Measurements from ENCODE around the gene RNASE13. TPM values are rescaled to one million over a fixed set of nuclear protein-coding genes. Genes with fewer than 3 reads are reported as not detected.
A peak's percentile ranks its signal among the peaks of the same experiment; 100 is the strongest.

The RNASE13 gene
- total RNA-seq, 1 donor from 2014 or later: not detected

DNA sequence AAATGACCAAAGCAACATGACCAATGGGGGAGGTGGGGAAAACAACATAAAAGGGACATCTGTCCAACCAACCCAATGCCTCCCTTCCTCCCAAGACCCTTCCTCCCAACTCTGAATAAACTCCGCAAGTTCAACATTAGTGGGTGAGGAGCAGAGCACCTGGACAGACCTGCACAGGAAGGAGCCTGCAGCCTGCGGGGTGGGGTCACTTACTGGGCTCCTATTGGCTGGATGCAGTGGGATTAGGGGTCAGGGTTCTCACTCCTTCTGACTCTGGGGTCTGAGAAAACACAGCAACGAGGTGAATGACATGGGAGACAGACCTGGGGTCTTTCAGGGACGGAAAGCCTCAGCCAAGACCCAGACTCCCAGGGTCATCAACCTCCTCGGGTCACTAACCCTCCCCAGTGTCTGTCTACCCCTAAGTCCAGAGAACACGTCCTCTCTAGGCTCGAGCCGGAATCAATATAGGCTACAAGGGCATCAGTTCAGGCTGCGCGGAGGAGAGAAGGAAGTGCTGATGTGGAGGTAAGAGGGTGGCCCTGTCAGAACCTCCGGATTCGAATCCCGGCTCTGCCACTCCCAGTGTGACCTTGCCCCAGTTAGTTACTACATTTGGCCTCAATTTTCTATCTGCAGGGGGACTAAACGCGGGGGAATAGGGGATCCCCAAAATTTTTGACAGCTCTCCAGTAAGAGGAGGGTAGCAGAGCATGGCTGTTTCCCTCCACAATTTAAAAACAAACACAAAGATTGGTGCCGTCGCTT, 10.6 kb downstream of the RNASE13 start:
- H3K4me3 Mint-ChIP-seq (ENCODE audit: unreplicated experiment): peak overlapping the region; percentile 88
- peak overlapping the region; percentile 74 for H3K27ac Mint-ChIP-seq (ENCODE audit: unreplicated experiment)
- H3K27me3 Mint-ChIP-seq (ENCODE audit: unreplicated experiment): peaks cover 10% of the 10 kb centered on the region

DNA sequence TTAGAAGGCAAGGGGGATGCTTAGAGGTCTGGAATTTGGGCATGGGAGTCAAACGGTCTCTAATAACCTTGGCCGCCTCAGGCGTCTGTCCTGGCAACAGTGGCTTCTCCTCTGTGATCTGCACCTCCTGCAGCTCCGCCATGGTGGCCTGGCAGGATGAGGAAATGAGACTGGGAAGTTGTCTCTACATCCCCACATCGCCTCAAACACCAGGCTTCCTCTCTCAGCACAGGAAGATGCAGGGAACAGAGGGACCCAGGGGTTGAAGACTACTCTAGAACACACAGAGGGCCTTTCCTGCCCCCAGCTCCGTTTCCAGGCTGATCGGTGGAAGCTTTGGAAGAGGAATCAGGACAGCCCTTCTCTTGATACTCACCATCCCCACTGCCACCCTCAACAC, 11.4 kb downstream of the RNASE13 start:
- Mint-ChIP-seq H3K4me3 (ENCODE audit: unreplicated experiment) (peak overlapping the region; percentile 45), H3K36me3 (ENCODE audit: low read depth, unreplicated experiment) (peaks cover 18% of the 10 kb centered on the region), H3K27ac (ENCODE audit: unreplicated experiment) (peak overlapping the region; percentile 74), H3K4me1 (ENCODE audit: unreplicated experiment) (peaks cover 32% of the 10 kb centered on the region), H3K9me3 (ENCODE audit: unreplicated experiment) (no peaks in the 10 kb centered on the region), H3K27me3 (ENCODE audit: unreplicated experiment) (peaks cover 8% of the 10 kb centered on the region)
- DNase-seq (ENCODE audit: low spot score): peak; percentile 21
- TF ChIP-seq, protein P1, sequence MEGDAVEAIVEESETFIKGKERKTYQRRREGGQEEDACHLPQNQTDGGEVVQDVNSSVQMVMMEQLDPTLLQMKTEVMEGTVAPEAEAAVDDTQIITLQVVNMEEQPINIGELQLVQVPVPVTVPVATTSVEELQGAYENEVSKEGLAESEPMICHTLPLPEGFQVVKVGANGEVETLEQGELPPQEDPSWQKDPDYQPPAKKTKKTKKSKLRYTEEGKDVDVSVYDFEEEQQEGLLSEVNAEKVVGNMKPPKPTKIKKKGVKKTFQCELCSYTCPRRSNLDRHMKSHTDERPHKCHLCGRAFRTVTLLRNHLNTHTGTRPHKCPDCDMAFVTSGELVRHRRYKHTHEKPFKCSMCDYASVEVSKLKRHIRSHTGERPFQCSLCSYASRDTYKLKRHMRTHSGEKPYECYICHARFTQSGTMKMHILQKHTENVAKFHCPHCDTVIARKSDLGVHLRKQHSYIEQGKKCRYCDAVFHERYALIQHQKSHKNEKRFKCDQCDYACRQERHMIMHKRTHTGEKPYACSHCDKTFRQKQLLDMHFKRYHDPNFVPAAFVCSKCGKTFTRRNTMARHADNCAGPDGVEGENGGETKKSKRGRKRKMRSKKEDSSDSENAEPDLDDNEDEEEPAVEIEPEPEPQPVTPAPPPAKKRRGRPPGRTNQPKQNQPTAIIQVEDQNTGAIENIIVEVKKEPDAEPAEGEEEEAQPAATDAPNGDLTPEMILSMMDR (IDR thresholded peaks at IDR 0.05; ENCODE audit: unreplicated experiment): no peak

More for the DNA sequence above, 10.6 kb downstream of the RNASE13 start:
- H3K36me3 Mint-ChIP-seq (ENCODE audit: low read depth, unreplicated experiment): peaks cover 18% of the 10 kb centered on the region
- no peak for DNase-seq (ENCODE audit: low spot score)
- peaks cover 32% of the 10 kb centered on the region for H3K4me1 Mint-ChIP-seq (ENCODE audit: unreplicated experiment)
- TF ChIP-seq, protein P1 (IDR thresholded peaks at IDR 0.05; ENCODE audit: unreplicated experiment): no peak
- H3K9me3 Mint-ChIP-seq (ENCODE audit: unreplicated experiment): no peaks in the 10 kb centered on the region

DNA sequence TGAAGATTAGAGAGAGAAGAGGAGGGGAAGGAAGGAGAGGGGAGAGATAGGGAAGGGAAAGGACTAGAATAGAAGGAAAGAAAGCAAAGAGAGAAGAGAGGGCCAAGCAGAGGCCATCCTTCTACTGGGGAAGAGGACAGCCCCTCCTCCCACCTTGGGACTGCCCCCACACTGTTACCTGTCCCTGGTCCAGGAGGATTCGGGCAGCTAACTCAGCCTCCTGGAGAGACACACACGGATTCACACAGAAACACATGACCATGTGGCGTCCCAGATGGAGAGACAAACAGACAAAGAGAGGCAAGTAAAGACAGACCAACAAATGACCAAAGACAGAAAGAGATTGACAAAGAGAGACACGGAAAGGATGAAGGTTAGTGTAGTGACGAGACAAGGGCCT, 11.9 kb downstream of the RNASE13 start:
- Mint-ChIP-seq H3K27ac (ENCODE audit: unreplicated experiment) (peak overlapping the region; percentile 38), H3K27me3 (ENCODE audit: unreplicated experiment) (peaks cover 8% of the 10 kb centered on the region)

DNA sequence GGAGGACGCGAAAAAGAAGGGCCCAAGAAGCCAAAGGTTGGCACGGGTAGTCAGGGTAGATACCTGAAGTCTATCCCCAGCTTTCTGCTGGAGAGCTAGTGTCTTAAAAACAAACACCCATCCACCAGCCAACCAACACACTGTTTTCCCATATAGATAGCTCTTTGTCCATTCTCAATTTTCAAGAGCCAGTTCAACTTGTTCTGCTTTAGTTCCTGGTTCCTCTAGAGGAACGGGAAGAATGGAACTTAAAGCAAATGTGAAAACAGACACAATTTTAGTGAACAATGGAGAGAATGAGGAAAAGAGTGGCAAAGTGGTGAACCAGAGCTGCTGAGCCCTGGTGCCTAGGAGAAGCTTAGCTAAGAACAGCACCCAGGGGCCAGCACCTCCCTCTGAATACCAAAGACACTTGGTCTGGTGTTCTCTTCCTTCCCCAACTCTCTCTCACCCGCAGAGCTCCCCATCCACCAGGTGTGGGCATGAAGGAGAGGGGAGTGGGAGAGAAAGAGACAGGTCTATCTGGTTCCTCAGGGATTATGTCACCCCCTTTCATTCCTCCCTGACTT, 13.5 kb downstream of the RNASE13 start:
- no peaks in the 10 kb centered on the region for H3K9me3 Mint-ChIP-seq (ENCODE audit: unreplicated experiment)
- H3K36me3 Mint-ChIP-seq (ENCODE audit: low read depth, unreplicated experiment): peaks cover 29% of the 10 kb centered on the region
- TF ChIP-seq, protein P1 (IDR thresholded peaks at IDR 0.05; ENCODE audit: unreplicated experiment): no peak
- H3K4me3 Mint-ChIP-seq (ENCODE audit: unreplicated experiment): peak overlapping the region; percentile 39
- peaks cover 30% of the 10 kb centered on the region for H3K4me1 Mint-ChIP-seq (ENCODE audit: unreplicated experiment)
- no peak overlapping the region for H3K27ac Mint-ChIP-seq (ENCODE audit: unreplicated experiment)
- peaks cover 1% of the 10 kb centered on the region for H3K27me3 Mint-ChIP-seq (ENCODE audit: unreplicated experiment)
- no peak for DNase-seq (ENCODE audit: low spot score)

More for the DNA sequence above, 11.9 kb downstream of the RNASE13 start:
- Mint-ChIP-seq H3K9me3 (ENCODE audit: unreplicated experiment) (no peaks in the 10 kb centered on the region), H3K36me3 (ENCODE audit: low read depth, unreplicated experiment) (peaks cover 19% of the 10 kb centered on the region), H3K4me3 (ENCODE audit: unreplicated experiment) (peak overlapping the region; percentile 45), H3K4me1 (ENCODE audit: unreplicated experiment) (peaks cover 32% of the 10 kb centered on the region)
- DNase-seq (ENCODE audit: low spot score): no peak
- TF ChIP-seq, protein P1 (IDR thresholded peaks at IDR 0.05; ENCODE audit: unreplicated experiment): no peak

DNA sequence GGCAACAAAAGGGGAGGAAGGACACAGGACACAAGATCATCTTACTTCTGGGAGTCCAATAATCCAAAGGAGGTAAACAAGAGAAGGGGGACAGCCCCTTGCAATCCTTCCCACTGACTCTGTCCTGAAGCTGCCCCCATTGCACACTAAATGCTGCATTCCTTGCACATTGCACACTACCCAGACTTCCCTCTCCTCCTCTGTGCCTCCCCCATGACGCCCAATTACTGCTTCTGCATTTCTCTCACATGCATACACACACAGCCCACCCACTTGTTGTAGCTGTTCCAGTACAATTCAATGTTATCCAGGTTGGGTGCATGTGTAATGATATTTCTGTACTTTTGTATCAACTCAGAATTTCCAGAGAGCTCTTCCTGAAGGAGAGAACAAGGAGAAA, 15.2 kb downstream of the RNASE13 start:
- Mint-ChIP-seq H3K9me3 (ENCODE audit: unreplicated experiment) (no peaks in the 10 kb centered on the region), H3K27ac (ENCODE audit: unreplicated experiment) (no peak overlapping the region), H3K4me1 (ENCODE audit: unreplicated experiment) (peaks cover 28% of the 10 kb centered on the region), H3K4me3 (ENCODE audit: unreplicated experiment) (no peak overlapping the region), H3K36me3 (ENCODE audit: low read depth, unreplicated experiment) (peaks cover 29% of the 10 kb centered on the region), H3K27me3 (ENCODE audit: unreplicated experiment) (peaks cover 6% of the 10 kb centered on the region)
- TF ChIP-seq, protein P1 (IDR thresholded peaks at IDR 0.05; ENCODE audit: unreplicated experiment): no peak
- no peak for DNase-seq (ENCODE audit: low spot score)

Measured in endothelial cell (in vitro differentiated cells).